Activated naive CD4-positive, alpha-beta T cell treated with Interleukin-2 at 50 U/mL for 16 hours (primary cell): ENCODE measurements around the gene CLASP1.
A peak's percentile ranks its signal among the peaks of the same experiment; 100 is the strongest.
"Not testable (repeated sequence)": the region's sequence is repeated elsewhere in the genome, so short reads cannot be mapped to it uniquely, and the experiment has no call there.

Experiments
- DNase-seq: peaks from one replicate; pipeline ENCODE4 v3.0.0-alpha.2; 2020

CLASP1 gene

DNA sequence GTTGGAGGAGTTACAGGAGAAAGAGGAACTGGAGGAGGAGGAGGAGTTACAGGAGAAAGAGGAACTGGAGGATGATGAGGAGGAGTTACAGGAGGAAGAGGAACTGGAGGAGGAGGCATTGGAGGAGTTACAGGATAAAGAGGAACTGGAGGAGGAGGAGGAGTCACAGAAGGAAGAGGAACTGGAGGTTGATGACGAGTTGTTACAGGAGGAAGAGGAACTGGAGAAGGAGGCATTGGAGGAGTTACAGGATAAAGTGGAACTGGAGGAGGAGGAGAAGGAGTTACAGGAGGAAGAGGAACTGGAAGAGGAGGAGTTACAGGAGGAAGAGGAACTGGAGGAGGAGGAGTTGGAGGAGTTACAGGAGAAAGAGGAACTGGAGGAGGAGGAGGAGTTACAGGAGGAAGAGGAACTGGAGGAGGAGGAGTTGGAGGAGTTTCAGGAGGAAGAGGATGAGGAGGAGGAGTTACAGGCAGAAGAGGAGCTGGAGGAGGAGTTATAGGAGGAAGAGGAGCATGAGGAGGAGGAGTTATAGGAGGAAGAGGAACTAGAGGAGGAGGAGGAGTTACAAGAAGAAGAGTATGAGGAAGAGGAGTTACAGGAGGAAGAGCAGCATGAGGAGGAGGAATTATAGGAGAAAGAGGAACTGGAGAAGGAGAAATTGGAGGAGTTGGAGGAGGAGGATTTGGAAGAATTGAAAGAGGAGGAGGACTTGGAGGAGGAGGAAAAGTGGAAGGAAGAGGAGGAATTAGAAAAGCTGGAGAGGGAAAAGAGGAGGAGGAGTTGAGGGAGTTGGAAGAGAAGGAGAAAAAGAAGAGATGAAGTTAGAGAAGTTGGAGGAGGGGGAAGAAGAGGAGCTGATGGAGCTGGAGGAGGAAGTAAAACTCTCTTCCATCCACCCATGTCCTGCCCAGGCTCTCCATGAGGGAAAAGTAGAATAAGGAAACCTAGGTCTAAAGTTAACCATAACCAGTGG, 37.2 kb downstream of the CLASP1 start:
- DNase-seq = no peak

DNA sequence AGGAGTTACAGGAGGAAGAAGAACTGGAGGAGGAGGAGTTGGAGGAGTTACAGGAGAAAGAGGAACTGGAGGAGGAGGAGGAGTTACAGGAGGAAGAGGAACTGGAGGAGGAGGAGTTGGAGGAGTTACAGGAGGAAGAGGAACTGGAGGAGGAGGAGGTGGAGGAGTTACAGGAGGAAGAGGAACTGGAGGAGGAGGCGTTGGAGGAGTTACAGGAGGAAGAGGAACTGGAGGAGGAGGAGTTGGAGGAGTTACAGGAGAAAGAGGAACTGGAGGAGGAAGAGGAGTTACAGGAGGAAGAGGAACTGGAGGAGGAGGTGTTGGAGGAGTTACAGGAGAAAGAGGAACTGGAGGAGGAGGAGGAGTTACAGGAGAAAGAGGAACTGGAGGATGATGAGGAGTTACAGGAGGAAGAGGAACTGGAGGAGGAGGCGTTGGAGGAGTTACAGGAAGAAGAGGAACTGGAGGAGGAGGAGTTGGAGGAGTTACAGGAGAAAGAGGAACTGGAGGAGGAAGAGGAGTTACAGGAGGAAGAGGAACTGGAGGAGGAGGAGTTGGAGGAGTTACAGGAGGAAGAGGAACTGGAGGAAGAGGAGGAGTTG, 38.1 kb downstream of the CLASP1 start:
- not testable (repeated sequence) for DNase-seq

DNA sequence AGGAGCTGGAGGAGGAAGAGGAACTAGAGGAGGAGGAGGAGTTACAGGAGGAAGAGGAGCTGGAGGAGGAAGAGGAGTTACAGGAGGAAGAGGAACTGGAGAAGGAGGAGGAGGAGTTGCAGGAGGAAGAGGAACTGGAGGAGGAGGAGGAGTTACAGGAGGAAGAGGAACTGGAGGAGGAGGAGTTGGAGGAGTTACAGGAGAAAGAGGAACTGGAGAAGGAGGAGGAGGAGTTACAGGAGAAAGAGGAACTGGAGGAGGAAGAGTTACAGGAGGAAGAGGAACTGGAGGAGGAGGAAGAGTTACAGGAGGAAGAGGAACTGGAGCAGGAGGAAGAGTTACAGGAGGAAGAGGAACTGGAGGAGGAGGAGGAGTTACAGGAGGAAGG, 38.8 kb downstream of the CLASP1 start:
- not testable (repeated sequence) for DNase-seq

- DNase-seq = no peak
Measured at GRCh38 chr2:121608967-121609366, 40.3 kb downstream of the CLASP1 start.

DNA sequence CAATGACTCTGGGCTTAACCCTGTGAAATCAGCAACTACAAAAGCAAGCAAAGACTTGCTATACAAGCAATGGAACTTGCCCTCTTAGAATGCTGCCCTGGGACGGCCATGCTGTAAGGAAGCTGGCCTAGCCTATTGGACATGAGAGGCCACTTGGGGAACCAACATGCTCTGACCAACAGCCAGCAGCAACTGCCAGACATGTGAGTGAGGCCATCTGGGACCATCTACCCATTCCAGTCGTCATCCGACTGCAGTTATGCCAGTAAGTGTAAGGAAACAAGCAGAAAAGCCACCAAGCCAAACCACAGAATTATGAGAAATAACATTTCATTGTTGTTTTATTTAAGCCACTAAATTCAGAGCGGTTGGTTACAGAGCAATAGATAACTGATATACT, 40.9 kb downstream of the CLASP1 start:
- no peak for DNase-seq

GRCh38 chr2:121605820-121606733, 43.2 kb downstream of the CLASP1 start:
- DNase-seq = no peak

GRCh38 chr2:121603185-121603584, 46.1 kb downstream of the CLASP1 start:
- DNase-seq = no peak

- DNase-seq = no peak
Measured at GRCh38 chr2:121599963-121600651, 49.2 kb downstream of the CLASP1 start.

GRCh38 chr2:121598087-121598486, 51.2 kb downstream of the CLASP1 start:
- DNase-seq = no peak

DNA sequence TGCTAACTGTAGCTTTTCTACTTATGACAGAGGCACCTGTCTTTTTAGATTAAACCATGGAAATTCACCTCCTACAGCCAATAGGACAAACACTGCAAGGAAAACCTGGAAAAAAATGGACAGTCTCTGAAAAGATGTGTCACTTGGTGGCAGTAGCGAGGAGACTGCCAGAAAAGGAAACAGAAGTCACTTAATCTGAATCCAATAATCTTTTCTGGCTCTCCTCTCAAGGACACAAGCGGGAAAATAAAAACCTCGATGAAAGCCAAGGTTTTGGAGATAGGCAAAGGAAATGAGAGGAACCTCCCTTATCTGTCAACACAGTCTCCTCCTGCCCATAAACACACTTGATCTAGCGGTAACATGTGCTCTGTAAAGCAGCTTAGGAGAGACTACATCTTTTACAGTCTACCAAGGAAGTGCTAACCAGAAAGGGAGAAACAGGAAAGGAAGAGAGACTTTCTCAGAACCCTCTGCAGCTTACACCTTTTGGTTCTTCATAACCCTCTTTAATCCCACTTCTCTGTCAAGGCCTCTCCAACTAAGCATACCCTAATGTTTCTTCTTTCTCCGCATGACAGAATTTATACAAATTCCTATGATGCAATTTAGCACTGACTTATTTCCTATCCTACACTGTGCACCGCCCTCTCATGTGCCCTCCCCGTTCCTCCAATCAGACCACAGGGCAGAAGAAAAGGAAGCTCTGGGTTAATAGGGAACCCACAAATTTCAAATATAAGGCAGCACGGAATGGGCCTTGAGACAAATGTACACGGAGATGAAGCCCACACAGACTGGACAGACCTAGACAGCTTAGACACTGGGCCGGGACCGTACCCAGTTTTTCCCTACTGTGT, 52.8 kb downstream of the CLASP1 start:
- DNase-seq = peak; percentile 17

GRCh38 chr2:121595012-121595891, 54.0 kb downstream of the CLASP1 start:
- no peak for DNase-seq

DNA sequence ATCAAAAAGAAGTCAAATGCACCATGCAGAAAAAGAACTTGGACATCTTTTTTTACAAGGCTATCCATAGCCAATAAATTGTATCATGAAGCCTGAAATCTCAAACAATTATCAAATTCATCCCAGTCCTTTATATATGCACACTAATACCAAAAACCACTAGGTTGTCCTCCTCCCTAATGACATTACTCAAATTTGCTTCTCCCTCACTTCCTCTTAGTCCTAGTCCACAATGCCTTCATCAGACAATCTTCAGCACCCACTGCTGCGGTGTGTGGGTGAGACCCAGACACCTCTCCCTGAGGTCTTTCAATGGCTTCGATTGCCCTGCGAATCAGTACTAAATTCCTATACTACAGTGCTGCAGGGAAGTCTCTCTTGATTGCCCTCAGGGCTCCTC, 58.1 kb downstream of the CLASP1 start:
- DNase-seq = no peak

DNA sequence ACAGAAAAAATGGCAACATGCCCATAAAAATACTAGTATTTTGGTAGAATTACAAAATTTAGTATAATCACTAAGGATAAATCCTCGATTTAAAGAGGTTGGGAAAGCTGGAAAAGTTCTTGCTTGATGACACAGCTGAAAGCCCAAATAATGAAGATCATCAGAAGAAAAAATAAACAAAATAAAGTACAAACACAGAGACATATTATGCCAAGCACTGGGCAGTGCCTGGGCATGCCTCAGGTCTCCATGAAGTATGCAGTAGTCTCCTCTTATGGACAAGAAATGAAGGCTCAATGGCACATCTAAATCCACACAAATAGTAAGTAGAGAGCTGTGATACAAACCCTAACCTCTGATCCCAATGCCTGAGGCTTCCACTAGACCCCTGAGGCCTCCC, 60.9 kb downstream of the CLASP1 start:
- no peak for DNase-seq

GRCh38 chr2:121587131-121587530, 62.1 kb downstream of the CLASP1 start:
- no peak for DNase-seq

DNA sequence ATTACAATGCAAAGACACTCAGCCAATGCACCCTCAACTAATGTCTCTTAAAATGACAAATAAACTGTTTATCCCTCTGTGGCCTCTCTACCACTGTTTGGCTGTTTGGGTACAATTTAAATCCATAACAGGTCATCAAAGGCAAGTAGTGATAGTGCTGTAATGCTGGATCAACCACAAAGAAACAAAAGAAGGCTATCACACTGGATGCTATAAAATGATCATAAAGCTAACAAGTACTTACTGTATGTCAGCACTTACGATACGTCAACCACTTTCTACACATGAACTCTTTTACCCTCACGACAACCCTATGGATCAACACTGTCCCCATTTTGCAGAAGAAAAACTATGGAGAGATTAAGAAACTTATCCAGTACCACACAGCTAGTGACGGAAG, 64.5 kb downstream of the CLASP1 start:
- no peak for DNase-seq

GRCh38 chr2:121583555-121583954, 65.7 kb downstream of the CLASP1 start:
- DNase-seq = no peak

- DNase-seq = no peak
Measured at GRCh38 chr2:121582272-121582671, 67.0 kb downstream of the CLASP1 start.

DNA sequence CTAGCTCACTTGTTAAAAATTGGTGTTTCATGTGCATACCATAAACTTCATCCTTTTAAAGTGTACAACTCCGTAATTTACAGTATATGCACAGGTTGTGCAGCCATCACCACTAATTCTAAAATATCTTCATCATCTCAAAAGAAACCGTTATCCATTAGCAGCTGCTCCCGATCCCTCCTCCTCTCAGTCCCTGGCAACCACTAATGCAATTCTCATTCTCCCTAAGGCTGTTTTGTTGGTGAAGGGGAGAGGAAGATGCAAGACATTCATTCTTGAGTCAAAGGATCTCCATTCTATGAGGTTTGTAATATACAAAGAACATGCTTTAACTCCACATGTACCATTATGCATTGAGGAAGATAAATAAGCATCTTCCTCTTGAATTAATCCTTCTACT, 70.0 kb downstream of the CLASP1 start:
- no peak for DNase-seq

- no peak for DNase-seq
Measured at GRCh38 chr2:121577381-121577780, 71.9 kb downstream of the CLASP1 start.

- DNase-seq = no peak
Measured at GRCh38 chr2:121576263-121576662, 73.0 kb downstream of the CLASP1 start.

GRCh38 chr2:121575800-121576199, 73.5 kb downstream of the CLASP1 start:
- no peak for DNase-seq
